Medulla oblongata (tissue), 1 donor: Measurements from ENCODE around the gene TSPAN9.

Experiments
- DNase-seq: peaks from one replicate; pipeline ENCODE4 v3.0.0-alpha.2; 2015; ENCODE audit errors: extremely low spot score

Gene TSPAN9

DNA sequence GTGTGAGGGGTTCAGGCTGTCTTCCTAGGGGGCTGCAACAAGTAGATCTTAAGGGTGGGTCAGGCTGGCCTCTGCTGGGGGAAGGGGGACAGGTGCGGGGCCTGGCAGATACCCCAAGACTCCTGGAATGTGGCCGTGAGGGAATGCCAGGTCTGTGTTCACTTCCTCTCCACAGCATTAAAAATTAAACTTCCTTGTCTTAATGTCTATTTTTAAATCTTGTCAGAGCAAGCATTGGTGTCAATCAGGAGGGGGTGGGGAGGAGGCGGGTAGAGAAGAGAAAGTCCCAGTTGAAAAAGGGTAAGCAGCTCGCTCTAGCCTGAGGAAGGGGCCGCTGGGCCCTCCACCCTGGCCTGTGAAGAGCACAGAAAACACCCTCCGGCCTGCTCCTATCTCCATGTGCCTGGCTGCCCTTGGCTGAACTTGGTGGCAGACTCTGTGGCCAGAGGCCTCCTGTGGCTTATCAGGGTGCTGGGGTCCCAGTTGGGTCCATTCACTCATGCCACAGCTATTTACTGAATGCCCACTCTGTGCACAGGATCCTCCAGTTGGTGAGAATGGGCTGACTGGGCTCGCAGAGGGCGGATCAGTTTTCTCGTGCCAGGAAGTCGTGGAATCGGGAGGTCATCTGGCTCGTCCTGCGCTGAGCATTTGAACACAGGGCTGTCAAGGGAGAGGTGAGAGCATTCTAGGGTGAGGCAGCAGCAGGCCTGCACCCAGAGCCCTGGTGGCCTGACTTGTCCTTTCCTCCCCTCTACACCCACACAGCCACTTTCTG, 128.8 kb downstream of the TSPAN9 start:
- no peak for DNase-seq

DNA sequence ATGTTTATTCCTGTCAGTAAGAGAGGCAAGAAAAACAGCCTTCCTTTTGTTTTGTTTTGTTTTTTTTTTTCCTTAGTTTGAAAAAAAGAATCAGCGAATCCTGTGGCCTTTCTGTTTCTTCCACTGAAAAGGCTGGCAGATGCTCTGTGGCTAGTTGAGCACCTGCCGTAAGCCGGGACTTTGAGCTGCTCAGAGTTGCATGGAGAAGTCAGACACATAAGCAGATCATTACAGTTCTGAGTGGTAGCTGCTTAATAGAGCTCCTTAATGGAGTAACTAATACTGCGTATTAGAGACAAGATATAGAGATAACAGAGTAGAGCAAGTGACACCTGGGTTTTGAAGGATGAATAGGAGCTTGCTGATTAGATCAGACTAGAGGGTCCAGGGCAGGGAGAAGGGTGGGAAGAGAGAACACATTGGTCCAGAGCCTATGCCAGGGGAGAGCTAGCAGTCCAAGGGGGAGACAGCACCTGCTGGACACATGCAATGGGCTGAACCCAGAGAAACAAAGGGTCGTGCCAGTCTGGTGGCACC, 129.4 kb downstream of the TSPAN9 start:
- no peak for DNase-seq

DNA sequence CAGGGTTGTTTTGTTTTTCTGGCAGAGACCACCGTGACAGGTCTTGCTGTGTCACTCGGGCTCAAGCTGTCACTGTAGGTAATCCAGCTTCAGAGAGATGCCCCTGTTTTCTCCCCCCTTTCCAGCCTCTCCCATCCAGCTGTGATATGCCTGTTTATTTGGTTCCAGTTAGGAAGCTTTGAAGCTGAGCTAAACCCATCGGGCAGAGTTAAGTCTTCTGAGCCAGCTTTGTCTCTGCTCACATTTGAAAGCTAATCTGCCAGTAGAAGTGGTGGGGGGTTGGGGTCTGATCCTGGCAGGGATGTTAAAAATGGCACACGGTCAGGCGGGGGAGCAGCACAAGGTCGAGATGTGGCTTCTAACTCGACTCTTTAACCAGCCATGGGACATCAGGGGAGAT, 130.0 kb downstream of the TSPAN9 start:
- DNase-seq: no peak

DNA sequence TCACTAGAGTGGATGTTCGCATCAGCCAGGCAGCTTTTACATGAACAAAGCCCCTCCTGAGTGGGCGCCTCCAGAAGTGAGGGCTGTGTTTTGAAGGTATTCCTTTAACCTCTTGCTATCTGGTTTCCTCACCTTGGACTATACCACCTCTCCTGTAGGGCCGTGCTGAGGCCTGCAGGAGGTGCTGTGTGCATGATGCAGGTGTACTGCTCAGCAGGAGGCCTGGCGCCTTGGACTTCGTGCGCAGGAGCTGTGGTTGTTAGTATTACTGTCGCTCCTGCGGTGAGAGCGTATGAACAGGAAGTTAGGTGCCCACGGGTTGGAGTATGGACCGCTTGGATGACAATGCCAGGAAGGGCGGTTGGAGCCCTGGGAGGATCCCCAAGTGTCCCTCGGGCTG, 130.7 kb downstream of the TSPAN9 start:
- no peak for DNase-seq

DNA sequence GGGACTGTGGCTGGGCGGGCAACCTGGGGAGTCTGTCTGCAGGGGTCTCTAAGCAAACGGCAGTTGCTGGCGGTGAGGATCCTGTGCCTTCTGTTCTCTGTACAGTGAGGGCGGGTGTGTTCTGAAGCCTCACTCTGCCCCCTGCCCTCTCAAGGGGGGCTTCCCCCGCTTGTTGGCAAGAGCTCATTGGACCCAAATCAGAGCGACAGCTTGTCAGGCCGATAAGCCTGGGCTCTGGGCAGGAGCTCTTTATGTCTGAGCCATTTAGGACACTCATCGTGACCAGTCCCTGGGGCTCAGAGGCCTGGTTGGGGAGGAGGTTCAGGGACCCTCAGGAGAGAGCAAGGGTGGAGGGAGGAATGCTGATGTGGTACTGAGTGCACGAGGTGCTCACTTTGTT, 136.0 kb downstream of the TSPAN9 start:
- DNase-seq: no peak

DNA sequence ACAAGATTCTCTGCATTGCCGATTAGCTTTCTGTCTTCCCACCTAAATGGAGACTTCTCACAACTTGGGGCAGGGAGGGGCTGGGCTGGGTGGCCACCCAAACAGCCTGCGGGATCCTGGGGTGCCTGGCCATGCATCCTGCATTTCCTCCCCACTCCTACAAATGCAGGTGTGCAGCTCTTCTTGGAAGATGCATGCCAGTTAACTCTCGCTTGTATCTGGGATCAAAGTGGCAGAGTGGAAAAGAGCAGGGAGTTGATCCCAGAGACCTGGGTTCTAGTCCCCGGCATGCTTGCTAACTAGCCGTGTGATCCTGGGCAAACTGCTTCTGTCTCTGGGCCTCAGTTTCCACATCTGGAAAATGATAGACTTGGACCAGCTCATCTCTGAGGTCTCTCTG, 136.6 kb downstream of the TSPAN9 start:
- DNase-seq: no peak

DNA sequence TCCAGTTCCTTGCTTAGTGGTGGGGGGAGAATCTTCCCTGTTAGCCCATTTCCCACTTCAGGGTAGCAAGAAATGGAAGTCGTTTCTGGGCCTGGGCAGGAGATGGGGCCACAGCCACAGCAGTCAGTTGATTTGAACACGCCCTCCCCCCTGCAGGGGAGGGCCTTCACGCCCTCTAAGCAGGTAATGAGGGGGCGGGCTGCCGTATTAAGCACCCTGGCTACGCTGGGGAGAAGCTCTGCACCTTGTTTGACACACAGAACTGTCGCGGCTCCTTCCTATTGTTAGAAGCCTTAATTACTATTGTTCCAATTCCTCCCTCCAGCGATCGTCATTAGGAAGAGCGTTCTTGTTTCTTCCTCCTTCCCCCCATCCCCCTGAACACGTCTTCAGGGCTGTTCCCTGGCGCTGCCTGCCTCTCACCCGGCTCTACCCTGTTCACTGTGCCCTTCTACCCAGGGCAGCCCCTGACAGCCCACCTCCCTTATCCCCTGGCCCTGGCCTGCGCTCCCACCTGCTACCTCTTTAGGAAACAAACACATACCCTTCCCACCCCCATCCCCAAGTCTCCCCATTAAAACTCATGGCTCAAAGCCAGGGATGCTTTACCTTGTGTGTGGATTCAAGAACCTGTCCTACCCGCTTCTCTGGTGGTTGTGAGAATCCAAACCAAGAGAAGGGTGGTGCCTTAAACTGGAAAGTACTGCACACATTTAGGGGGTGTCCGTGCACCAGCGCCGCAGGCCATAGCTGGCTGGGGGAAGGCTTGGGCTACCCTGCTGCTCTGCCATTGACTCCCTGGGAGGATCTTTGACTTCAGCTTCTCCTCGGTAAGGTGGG, 137.6 kb downstream of the TSPAN9 start:
- no peak for DNase-seq

DNA sequence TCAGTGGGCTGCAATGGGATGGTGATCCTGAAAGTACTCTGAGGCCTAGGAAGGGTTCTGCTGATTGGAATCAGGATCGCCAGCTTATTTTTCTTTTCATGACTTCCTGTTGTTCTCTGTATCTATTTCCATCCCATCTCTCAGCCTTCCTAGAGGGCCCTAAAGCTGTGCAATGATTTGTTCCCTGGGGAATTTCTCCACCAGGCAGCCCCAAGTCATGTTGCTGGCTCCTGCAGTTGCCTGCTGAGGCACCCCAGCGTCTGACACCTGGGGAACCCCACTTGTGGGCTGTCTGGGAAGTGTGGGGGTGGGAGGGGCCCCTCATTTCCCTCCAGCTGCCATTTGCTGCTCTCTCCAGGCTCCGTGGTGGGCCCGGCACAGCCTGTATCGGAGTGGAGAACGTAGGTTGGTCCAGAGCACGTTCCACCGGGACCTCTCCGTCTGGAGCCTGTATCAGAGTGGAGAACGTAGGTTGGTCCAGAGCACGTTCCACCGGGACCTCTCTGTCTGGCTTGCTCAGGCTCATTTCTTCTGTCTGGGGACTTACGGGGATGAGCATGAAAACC, 138.3 kb downstream of the TSPAN9 start:
- DNase-seq: no peak

DNA sequence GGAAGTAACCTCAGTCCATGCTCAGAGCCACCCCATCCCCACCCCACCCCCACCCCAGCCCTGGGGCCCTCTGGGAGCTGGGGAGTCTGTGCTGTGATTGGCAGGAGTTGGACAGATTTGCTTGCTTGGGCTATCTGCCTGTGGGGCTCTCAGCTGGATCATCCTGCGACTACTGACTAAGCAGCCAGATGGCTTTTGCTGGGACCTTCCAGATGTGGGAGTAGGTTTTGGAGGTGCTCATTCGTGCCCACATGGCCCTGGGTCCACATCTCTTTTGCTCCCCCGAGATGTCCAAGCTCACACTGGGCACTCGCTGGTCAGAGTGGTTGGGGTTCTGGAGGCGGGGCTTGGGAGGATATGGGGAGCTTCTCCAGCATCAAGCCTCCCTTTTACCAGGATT, 138.9 kb downstream of the TSPAN9 start:
- no peak for DNase-seq

DNA sequence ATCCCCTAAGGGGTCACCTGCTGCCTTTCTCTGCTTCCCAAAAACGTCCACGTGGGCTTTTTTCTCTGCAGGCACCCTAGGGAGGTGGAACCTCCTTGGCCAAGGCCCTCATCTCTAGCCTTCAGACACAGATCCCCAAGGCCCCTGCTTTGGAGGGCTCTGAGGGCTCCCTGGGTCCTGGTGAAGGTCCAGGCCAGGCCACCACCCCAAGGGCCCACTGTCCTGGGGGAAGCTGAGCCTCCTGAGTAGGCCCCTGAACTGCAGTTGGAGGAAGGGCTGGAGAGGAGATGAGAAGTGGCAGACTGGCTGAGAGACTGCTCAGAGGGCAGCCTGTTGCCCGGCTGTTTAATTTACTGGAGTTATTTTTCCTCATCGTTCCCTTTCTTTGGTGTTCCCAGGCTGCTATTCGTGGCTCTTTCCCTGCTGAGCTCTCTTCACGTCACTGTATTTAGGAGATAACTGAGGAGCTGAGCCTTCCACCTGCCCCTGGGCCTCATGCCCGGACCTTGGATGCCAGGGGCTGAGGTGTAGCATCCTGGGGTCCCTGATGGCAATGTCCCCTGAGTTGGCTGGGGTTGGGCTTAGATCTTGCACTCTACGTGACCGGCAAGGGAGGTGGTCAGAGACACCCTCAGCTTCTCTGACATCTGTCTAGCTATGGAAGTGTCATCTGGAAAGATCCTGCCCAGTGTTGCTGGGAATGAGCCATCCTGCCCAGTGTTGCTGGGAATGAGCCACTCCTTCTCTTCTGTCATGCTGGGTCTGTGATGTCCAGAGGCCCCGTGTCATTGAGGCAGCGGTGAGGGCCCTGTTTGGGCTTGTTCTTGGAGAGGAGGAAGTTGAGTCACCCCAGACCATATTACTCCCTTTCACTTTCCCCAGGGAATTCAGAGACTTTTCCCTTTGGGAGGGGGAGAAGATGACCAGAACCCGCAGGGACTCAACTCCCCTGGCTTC, 139.8 kb downstream of the TSPAN9 start:
- no peak for DNase-seq

DNA sequence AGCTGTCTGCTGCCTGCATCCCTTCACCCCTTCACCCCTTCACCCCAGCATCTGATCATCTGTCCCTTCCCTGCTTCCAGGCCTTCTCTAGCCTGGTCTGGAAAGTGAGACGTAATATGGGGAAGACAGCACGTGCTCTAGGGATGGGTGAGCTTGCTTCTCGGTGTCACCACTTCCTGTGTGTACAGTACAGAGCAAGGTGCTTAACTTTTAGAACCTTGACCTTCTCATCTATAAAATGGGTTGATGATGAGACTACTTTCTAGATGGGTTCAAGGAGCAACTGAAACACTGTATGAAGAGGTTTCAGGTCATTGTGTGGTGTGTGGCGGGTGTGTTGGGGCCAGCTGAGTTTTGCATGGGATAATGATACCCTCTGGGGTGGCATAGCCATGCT, 140.5 kb downstream of the TSPAN9 start:
- no peak for DNase-seq

DNA sequence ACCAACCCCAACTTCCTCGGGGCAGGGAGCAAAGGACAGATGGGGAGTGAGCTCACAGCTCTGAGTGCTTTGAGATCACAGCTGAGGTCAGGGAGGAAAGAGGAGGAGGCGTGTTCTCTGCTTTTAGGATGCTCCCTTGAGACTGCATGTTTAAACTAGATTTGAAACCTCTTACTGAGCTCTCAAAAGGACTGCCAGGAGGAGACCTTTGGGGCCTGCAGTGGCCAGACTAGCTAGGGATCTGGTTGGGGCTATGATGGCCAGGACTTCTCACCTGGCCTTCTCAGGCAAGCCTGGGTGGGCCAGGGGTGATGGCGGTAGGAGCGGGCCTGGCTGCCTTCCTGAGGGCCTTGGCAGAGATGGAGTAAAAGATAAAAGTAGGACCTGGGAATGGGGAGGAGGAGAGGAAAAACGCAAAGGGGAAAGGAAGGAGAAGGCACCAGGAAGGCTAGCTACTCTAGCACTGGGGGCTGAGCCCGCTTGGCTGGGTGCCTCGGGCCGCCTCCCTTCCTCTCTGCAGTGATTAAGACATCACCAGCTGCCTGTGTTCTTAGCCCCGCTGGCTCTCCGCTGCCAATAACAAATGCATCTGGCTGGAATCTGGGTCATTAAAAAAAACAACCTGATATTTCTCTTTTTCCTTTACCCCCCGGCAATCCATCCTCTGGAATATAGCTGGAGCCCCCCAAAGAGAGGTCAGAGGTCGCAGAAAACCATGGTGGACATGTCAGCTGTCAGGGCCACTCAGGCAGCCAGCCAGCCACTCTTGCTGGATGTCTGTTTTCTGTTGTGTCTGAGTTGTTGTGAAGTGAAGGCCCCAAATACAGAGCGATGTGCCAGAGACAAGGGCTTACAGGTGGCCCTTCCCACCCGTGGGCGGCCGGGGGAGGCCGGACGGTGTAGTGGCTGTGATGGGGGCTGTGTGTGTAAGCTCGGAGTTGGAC, 141.3 kb downstream of the TSPAN9 start:
- DNase-seq: no peak

DNA sequence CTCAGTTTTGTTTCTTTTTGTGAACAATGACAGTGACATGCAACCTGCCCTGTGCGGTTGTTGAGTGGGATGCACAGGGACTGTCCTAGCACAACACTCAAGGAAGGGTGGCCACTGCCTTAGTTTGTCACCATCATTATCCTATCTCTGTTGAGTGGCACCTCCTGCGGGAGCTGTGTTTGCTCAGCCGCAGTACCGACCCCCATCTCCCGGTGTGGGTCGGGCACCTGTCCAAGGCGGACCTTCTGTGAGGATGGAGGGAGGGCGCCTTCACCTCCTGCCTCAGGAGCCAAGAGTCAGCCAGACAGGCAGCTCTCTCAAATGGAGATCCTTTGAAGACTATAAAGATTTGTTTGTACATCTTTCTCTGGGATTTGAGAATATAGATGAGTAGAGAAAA, 142.1 kb downstream of the TSPAN9 start:
- DNase-seq: no peak

DNA sequence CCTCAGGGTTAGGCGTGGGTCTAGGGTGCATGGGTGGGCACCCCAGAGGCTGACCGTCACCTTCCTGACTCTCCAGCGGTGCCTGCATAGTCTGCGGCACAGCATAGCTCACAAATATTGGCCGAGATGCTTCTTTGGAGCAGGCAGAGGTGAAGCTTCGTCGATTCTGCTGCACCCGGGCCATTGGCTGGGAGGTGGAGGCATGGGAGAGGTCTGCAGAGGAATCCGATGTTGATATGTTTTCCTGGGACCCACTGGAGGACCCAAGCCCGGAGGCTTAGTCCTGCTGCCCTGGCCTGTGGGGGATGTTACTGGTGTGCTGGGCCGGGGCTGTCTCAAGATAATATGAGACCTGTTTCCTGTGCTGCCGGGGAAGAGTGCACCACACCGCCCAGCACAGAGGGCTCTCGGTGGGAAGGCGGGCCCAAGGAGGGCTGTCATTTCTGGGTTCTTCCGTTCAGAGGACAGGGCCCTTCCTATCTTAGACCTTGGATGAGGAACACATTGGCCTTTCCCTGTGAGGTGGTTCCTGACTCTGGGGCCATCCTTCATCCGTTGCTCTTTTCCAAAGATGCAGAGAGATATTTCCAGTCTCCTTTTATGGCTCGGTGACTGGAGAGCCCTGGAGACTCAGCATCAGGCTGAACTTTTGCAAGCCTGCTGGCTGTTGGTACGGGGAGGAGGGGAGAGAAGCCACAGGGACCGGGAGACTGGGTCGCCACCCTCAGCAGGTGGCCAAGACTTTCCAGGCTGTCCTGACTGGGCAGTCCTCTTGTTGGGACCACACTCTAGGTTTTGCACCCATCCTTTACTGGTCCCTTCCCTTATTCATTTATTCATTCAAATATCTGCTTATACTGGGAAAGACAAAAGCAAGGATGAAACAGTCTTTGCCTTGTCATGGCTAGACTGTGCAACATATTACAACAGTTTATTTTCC, 143.5 kb downstream of the TSPAN9 start:
- DNase-seq: no peak

DNA sequence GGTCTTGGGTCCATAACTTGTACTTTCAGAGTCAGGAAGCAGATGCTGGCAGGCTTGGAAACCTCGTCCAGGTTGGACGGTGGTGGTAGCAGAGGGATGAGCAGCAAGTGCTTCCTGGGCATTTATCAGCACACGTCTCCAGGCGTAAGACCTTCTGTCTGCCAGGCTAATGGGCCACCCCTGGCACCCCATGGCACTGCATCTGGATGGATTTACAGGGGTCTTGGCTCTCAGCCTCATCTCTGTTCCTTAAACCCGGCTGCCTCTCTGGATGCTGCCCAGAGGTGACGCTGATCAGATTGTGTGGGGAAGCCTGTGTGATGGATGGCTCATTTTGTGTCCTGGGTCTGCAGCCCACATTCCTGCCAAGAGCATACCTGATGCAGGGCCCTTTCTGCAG, 145.1 kb downstream of the TSPAN9 start:
- no peak for DNase-seq

DNA sequence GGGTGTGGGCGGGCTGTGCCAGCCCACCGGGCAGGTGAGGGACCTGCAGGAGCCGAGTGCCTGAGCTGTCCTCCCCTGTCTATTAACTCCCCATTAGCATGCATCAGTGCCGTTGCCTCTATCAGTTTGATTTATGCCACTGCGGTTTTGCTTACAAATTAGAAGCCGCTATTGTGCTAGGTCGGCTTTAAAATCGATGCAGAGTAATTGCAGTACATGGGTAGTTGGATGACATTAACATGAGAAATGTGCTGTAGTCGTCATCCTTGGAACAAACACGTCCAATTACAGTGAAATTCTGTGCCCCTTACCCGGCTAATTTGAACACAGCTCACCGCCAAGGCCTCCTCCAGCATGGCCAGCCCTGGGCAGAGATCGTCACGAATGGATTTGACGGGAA, 145.8 kb downstream of the TSPAN9 start:
- no peak for DNase-seq

DNA sequence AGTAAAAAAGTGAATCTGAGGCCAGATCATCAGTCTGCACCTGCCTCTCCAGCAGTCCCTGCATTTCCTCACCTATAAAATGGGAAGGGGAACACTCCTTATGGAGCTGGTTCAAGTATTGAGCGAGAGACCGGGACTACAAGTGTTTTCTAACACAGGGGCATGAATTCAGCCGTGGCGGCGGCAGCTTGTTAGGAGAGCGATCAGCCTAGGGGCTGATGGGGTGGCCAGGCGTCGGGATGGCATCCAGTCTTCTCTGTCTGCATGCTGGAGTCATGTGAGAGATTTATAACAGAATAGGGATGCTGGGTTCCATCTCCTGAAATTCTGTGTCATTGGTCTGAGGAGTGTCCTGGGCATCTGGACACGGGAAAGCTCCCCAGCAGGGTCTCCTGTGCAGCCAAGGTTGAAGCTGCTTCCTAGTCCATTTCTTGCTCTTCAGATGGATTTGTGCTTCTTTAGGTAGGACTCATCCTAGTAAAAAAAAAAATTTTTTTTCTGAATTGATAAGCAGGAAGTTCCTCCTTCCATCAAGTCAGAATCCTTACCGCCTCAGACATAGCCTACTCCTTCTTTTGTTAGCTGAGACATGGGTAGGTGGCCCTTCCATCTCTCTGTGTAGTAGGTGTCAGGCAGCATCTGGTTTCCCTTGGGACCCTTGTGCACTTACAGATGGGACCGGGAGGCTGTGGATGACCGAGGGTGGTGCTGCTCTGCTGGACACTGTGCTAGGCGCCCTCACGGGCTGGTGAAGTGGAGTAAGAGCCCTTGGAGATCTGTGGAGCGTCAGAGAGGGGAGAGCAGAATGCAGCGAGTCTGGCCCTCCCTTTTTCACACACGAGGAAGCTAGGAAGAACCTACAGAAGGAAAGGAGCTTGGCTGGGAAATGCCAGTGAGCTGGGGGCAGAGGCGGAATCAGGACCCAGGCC, 146.7 kb downstream of the TSPAN9 start:
- no peak for DNase-seq

DNA sequence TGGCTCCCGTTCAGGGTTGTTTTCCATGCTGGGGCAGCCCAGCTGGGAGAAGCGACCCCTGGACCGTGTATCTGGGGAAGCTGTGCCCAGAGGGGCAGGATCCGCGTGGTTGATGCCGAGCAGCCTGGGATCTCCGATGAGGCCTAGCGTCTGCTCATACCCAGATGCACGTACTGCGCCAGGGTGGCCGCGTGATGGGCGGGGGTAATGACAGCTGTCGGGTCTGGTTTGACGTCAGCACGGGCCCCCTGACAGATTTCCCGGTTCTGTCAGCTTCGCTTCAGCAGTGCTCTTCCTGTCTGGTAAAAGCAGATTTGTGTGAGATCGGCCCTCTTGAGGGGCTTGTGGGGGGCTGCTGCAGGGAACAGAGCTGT, 147.3 kb downstream of the TSPAN9 start:
- DNase-seq: no peak
